Panc1 (cell line): ENCODE results near the gene PDE11A. TPM values are rescaled to one million over a fixed set of nuclear protein-coding genes. Genes with fewer than 3 reads are reported as not detected.

Experiments
- ATAC-seq: fragments of 200-7000 bp; cut with Tn5 transposase; 2 replicates; pipeline ENCODE4 v1.9.1; 2020; ENCODE audit warnings: mild to moderate bottlenecking, moderate library complexity
- BruUV-seq: library from RNA; stranded (reverse); fragments of 400-500 nt; replicated peaks from 2 replicates; lab custom pipeline; 2021; lab: Mats Ljungman, UMichigan
- CTCF ChIA-PET: fragments of 300-600 bp; sonication (Branson Sonifier 250); formaldehyde crosslinking; loops from one replicate; lab custom pipeline; 2022; ENCODE audit warnings: antibody characterized with exemption; lab: Charles Lee
- POLR2A ChIA-PET: fragments of 300-600 bp; sonication (Branson Sonifier 250); formaldehyde crosslinking; loops from one replicate; lab custom pipeline; 2022; ENCODE audit warnings: antibody characterized with exemption; lab: Charles Lee
- DNase-seq: peaks from one replicate; pipeline ENCODE4 v3.0.0-alpha.2; 2010; ENCODE audit warnings: low read depth, low spot score
- H3K27ac ChIP-seq: 2 replicates; pipeline ENCODE4 v1.5.1; 2011; ENCODE audit warnings: mild to moderate bottlenecking, low read length, inconsistent platforms
- H3K27me3 ChIP-seq: fragments of 200-500 bp; sonication (Bioruptor generic); 2 replicates; pipeline ENCODE4 v1.6.0; 2014; ENCODE audit warnings: low read length, inconsistent platforms; ENCODE audit not compliant: control insufficient read depth, insufficient read depth
- H3K36me3 ChIP-seq: fragments of 200-500 bp; sonication (Bioruptor generic); 2 replicates; pipeline ENCODE4 v1.5.1; 2014; ENCODE audit warnings: inconsistent platforms, mild to moderate bottlenecking, low read length, moderate library complexity; ENCODE audit not compliant: control insufficient read depth, insufficient read depth
- H3K4me1 ChIP-seq: 2 replicates; pipeline ENCODE4 v1.5.1; 2011; ENCODE audit warnings: inconsistent platforms, mild to moderate bottlenecking, low read length, moderate library complexity; ENCODE audit not compliant: control insufficient read depth, insufficient read depth
- H3K4me3 ChIP-seq, 2 experiments: 2 replicates each; pipeline ENCODE4 v1.5.1; 2011 to 2012; ENCODE audit warnings: low read depth in 2 of 2, low read length in 2 of 2, mild to moderate bottlenecking in 2 of 2, inconsistent platforms in 1 of 2, moderate library complexity in 1 of 2
- H3K9me3 ChIP-seq: fragments of 200-500 bp; sonication (Bioruptor generic); 2 replicates; pipeline ENCODE4 v1.5.1; 2014; ENCODE audit warnings: low read depth, mild to moderate bottlenecking, inconsistent platforms, low read length, moderate library complexity; ENCODE audit not compliant: control insufficient read depth, insufficient read depth
- CTCF ChIP-seq: fragments of 450-650 bp; IDR thresholded peaks from 2 replicates; pipeline ENCODE4 v1.5.1; 2017; ENCODE audit warnings: mild to moderate bottlenecking
- POLR2AphosphoS5 ChIP-seq: IDR thresholded peaks from 2 replicates; pipeline ENCODE4 v1.6.1; 2012; ENCODE audit warnings: mild to moderate bottlenecking, low read depth, low read length, moderate library complexity
- REST ChIP-seq, 2 experiments: IDR thresholded peaks; 2 replicates each; pipeline ENCODE4 v1.6.1; 2011 to 2012; ENCODE audit warnings: low read depth in 2 of 2, control low read depth in 1 of 2, low read length in 1 of 2, mild to moderate bottlenecking in 1 of 2, moderate library complexity in 1 of 2; ENCODE audit not compliant: insufficient read depth in 1 of 2
- SIN3A ChIP-seq: IDR thresholded peaks from 2 replicates; pipeline ENCODE4 v1.6.1; 2012; ENCODE audit warnings: low read depth, mild to moderate bottlenecking, low read length, moderate library complexity, borderline replicate concordance; ENCODE audit not compliant: insufficient read depth
- TCF7L2 ChIP-seq: IDR thresholded peaks from 2 replicates; pipeline ENCODE4 v1.6.1; 2011; ENCODE audit warnings: mild to moderate bottlenecking, low read depth, low read length, inconsistent platforms
- in situ Hi-C: cut with HindIII; loops from 2 replicates; pipeline ENCODE4 v1.10.0; 2016; ENCODE audit warnings: low sequenced_read_pairs, low pct_unique_long_range_greater_than_20kb
- intact Hi-C: fragments of 100-400 bp; cut with micrococcal nuclease; formaldehyde crosslinking; loops from one replicate; pipeline ENCODE4 v1.10.0; 2022; ENCODE audit not compliant: unreplicated experiment
- total RNA-seq: library from RNA; stranded (reverse); gene quantifications from one replicate; pipeline ENCODE4 v1.2.1, GENCODE V29; 2021; ENCODE audit not compliant: unreplicated experiment

Gene PDE11A
- total RNA-seq, 1 experiment from 2014 or later, result not detected

DNA sequence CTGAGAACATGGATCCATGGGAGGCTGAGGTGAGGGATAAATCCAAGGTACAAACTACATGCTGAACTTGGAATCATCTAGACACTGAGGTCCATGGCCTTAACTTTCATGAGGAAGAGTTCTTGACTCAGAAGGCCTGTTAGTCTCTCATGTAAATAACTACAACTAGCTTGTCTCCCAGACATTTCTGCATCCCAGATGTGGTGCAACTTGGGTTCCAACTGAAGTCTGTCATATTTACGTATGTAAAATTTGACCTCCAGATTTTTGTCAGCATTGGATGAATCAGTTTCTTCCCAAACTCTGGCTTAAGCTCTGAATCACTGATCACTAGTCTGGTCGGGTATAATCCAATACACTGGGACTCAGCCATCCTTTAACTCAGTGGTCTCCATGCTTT lies 306.9 kb downstream of the PDE11A start:
- no TSS peak for BruUV-seq
- H3K27me3 ChIP-seq, result no peaks in the 10 kb centered on the region
- no peaks in the 10 kb centered on the region for H3K36me3 ChIP-seq
- DNase-seq (no peak), ATAC-seq (no peak)
- no peak overlapping the region for H3K4me3 ChIP-seq
- no peak overlapping the region for H3K27ac ChIP-seq
- CTCF ChIA-PET, result no interaction called here
- TF ChIP-seq SIN3A, result no peak
- no peak for TF ChIP-seq TCF7L2
- no peak for TF ChIP-seq REST (IDR thresholded peaks at IDR 0.05; ENCODE audit: insufficient read depth in 1 of 2, low read depth in 2 of 2, low read length in 1 of 2)
- TF ChIP-seq POLR2AphosphoS5, result no peak
- TF ChIP-seq CTCF, result no peak
- intact Hi-C loops, result no loop called here
- POLR2A ChIA-PET, result no interaction called here
- H3K9me3 ChIP-seq, result no peaks in the 10 kb centered on the region
- 0 out of 2 replicates have a peak, but pooled peaks cover 3% of the 10 kb centered on the region for H3K4me1 ChIP-seq
- in situ Hi-C loops, result no loop called here

GRCh38 chr2:177763531-177764265 lies 308.9 kb downstream of the PDE11A start:
- H3K4me3 ChIP-seq, result peak overlapping the region in 1 of 2 experiments; percentile 45; a peak in 2 of 4 replicates
- intact Hi-C loops, result no loop called here
- CTCF ChIA-PET, result interaction anchor here (0.7 kb wide), 1 partner anchor 120 kb away, joined by 3 read pairs; no protein-coding TSS in a partner anchor

More at GRCh38 chr2:177763531-177764265, 308.9 kb downstream of the PDE11A start:
- no peaks in the 10 kb centered on the region for H3K36me3 ChIP-seq
- H3K9me3 ChIP-seq, result no peaks in the 10 kb centered on the region
- no peaks in the 10 kb centered on the region; the same call in 1 of the 2 replicates for H3K27me3 ChIP-seq
- no TSS peak for BruUV-seq
- TF ChIP-seq CTCF (peak; percentile 93), POLR2AphosphoS5 (no peak)
- peak; percentile 38 for DNase-seq
- H3K4me1 ChIP-seq, result peaks cover 5% of the 10 kb centered on the region; the same call in 1 of the 2 replicates
- ATAC-seq, result peak; percentile 96
- H3K27ac ChIP-seq, result no peak overlapping the region
- POLR2A ChIA-PET, result no interaction called here
- in situ Hi-C loops, result no loop called here
